SKM-1 treated with dmso at 0.1 percent for 144 hours (cell line): ENCODE results near the gene DBH.

ENCODE experiments used
- DNase-seq: peaks from one replicate; lab custom pipeline; 2025; ENCODE audit not compliant: unreplicated experiment; lab: John Stamatoyannopoulos, UW

DBH gene

GRCh38 chr9:133642708-133643361, 6.7 kb downstream of the DBH start:
- DNase-seq = no peak

GRCh38 chr9:133643362-133643755, 7.2 kb downstream of the DBH start:
- DNase-seq = no peak

- no peak for DNase-seq
Measured at GRCh38 chr9:133643978-133644760, 8.0 kb downstream of the DBH start.

- DNase-seq = no peak
Measured at GRCh38 chr9:133645021-133645765, 9.0 kb downstream of the DBH start.

GRCh38 chr9:133647148-133647547, 11.0 kb downstream of the DBH start:
- DNase-seq = no peak

- no peak for DNase-seq
Measured at GRCh38 chr9:133647765-133648469, 11.8 kb downstream of the DBH start.

- no peak for DNase-seq
Measured at GRCh38 chr9:133649194-133649593, 13.0 kb downstream of the DBH start.

GRCh38 chr9:133650026-133650425, 13.9 kb downstream of the DBH start:
- DNase-seq = no peak

- no peak for DNase-seq
Measured at GRCh38 chr9:133653638-133654037, 17.5 kb downstream of the DBH start.

GRCh38 chr9:133654736-133655657, 18.8 kb downstream of the DBH start:
- DNase-seq = no peak

GRCh38 chr9:133655701-133656100, 19.5 kb downstream of the DBH start:
- no peak for DNase-seq

- no peak for DNase-seq
Measured at GRCh38 chr9:133656211-133657119, 20.3 kb downstream of the DBH start.

- no peak for DNase-seq
Measured at GRCh38 chr9:133657120-133657661, 21.0 kb downstream of the DBH start.

- DNase-seq = no peak
Measured at GRCh38 chr9:133658442-133659431, 22.6 kb downstream of the DBH start.

- DNase-seq = no peak
Measured at GRCh38 chr9:133659516-133659915, 23.4 kb downstream of the DBH start.

- no peak for DNase-seq
Measured at GRCh38 chr9:133661846-133662540, 25.8 kb downstream of the DBH start.
